Left colon (tissue), 2 donors: ENCODE measurements around the gene C14orf93. TPM values are rescaled to one million over a fixed set of nuclear protein-coding genes. Genes with fewer than 3 reads are reported as not detected.
A peak's percentile ranks its signal among the peaks of the same experiment; 100 is the strongest.
"Not testable (repeated sequence)": the region's sequence is repeated elsewhere in the genome, so short reads cannot be mapped to it uniquely, and the experiment has no call there.

ENCODE experiments used
- ATAC-seq: fragments of 200-7000 bp; cut with Tn5 transposase; one replicate; pipeline ENCODE4 v1.9.1; 2020; ENCODE audit warnings: mild to moderate bottlenecking, moderate library complexity
- DNase-seq, 2 donors: peaks; one replicate each; pipeline ENCODE4 v3.0.0-alpha.2; 2020
- intact Hi-C, 2 donors: fragments of 100-400 bp; cut with DNase I in 1 of 2; cut with micrococcal nuclease in 1 of 2; formaldehyde crosslinking; loops; one replicate each; pipeline versions ENCODE4 v1.11.2 to v1.14.0; 2022; cut with DNase I, micrococcal nuclease
- total RNA-seq, 2 donors: library from RNA; stranded (reverse); fragmentation: NEBNext Ultra II Directional; extraction: Animal tissue kit (Norgen Biotek cat#: 25700); gene quantifications; one replicate each; pipeline ENCODE4 v1.2.1, GENCODE V29; 2021
- donor health status: DM: no; HTN: no; CAD: no.
- donor health status: DM: yes; HTN: yes; CAD: no.

C14orf93 gene
- total RNA-seq, 2 donors from 2014 or later: 11.9 to 13.2 TPM

- intact Hi-C loops: no loop called here
- ATAC-seq (peak; percentile 4), DNase-seq (no peak)
Observed at GRCh38 chr14:22981090-22981875, 28.7 kb downstream of the C14orf93 start.

DNA sequence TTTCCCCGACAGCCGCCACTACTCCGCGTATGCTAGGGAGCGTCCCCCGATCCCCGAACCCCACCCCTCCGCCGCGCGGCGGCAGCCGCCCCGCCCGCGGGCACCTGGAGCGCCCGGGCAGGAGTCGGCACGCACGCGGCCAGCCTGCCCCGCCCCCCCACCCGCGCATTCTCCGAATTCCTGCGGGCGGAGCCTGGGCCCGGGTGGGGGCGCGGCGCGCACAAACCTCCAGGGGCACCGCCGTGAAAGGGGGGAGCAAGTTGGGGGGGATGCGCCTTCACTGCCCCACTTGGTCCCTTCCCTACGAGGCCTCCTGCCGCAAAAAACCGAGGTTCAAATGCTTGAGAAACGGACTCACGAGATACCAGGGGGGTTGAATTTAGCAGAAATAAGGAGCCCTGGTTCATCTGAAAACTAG is 29.3 kb downstream of the C14orf93 start:
- peak; percentile 52 to 59 for DNase-seq
- ATAC-seq: peak; percentile 34
- intact Hi-C loops: no loop called here

GRCh38 chr14:22979748-22980392 is 30.1 kb downstream of the C14orf93 start:
- intact Hi-C loops: no loop called here
- DNase-seq: no peak
- no peak for ATAC-seq

- no peak for ATAC-seq
- DNase-seq: no peak
- intact Hi-C loops: no loop called here
Observed at GRCh38 chr14:22978981-22979671, 30.8 kb downstream of the C14orf93 start.

DNA sequence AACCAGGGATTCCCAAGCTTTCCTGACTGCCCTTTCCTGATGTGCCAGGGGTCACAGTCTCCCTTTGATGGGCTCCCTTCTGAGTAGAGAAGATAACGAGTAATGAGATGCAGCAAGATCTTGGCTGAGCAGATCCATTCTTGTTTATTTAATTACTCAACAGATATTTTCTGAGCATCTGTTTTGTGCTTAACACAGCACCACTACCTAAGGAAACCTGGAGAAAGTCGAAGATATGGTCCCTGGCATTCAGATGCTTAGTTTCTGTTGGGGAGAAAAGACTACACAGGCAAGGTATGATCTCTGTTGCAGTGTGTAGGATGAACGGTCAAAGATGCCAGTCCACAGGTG is 31.5 kb downstream of the C14orf93 start:
- DNase-seq: no peak
- intact Hi-C loops: no loop called here
- no peak for ATAC-seq

GRCh38 chr14:22977684-22978486 is 32.1 kb downstream of the C14orf93 start:
- intact Hi-C loops: no loop called here
- ATAC-seq (peak; percentile 16), DNase-seq (peak in 1 of 2 donors; percentile 70)

DNA sequence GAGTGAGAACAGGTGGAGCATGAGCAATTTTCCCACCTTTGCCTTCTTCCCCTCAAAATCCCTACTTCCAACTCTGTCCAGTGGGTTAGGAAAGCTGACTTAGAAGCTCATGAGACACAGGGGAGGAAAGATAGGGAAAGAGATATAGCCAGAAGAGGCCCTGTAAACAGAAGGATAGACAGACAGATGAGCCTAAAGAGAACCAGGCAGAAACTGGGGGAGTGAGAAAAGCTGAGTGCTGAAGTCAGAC is 32.6 kb downstream of the C14orf93 start:
- no peak for DNase-seq
- intact Hi-C loops: no loop called here
- ATAC-seq: no peak

DNA sequence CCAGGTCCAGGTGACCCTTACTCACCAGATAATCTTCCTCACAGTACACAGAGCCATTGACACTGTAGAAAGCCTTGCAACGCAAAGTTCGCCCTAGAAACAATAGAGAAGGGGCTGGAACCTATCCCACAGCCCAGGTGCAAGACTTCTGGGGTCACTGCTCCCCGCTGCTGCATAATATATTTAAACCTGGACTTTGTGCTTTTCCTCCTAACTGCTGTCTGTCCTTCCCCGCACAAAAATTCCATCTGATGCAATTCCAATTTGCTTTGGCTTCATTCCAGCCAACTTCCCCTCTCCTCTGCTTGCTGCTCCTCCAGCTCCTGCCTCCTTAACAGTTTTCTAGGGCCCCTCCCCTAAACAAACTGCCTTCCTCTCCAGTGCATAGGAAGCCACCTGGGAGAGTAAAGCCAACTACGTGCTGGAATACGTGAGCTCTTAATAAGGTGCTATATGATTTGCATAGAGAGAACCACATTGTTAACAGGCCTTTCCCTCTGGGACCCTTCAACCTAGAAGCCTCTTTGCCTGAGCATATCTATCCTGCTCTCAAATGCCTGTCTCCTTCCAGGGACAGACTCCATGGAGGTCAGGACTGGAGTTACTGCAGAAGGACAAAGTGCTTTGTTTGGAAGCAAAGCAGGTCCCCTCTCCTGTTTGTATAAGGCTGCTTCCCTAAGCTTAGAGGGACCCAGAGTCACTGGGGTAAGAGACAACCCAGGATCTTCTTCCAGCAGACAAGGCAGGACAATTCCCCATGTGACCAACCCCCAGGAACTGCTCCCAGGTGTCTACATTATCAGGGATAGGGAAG is 33.1 kb downstream of the C14orf93 start:
- peak; percentile 63 for ATAC-seq
- peak in 1 of 2 donors; percentile 67 for DNase-seq
- intact Hi-C loops: no loop called here

DNA sequence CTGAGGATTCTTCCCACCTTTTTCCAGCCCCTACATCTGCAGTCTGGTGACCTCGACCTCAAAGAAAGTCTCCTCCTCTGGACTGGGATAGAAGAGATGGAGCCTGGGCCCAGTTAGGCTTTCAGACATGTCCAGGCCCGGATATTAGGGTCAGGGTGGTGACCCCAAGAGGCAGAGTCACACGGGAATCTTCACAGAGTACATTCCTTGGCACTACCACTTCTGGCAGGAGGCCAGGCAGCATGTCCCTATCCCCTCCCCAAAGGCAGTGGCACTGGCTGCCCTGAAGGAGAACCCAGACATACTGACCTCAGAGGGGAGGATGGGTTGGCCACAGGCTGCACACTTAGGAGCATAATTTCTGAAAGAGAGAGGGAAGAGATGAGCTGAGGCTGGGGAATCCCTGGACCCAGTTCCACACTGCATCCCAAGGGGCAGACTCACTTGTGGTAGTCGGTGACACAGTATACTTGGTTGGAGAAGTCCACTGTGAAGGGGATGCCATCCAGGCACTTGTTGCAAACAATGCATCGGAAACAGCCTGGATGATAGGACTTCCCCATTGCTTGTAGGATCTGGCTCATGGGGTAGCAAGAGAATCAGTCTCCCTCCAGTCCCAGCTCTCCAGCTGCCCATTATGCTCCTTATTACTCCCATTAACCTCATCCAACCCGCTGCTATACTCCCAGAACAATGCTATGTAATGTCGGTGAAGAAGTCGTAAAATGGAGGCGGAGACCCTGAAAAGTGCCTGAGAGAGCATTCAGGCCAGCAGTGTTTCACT is 35.2 kb downstream of the C14orf93 start:
- intact Hi-C loops: no loop called here
- no peak for ATAC-seq
- DNase-seq: no peak

GRCh38 chr14:22973217-22974032 is 36.5 kb downstream of the C14orf93 start:
- peak; percentile 68 for ATAC-seq
- intact Hi-C loops: no loop called here
- peak in 1 of 2 donors; percentile 50 for DNase-seq

GRCh38 chr14:22972313-22972930 is 37.5 kb downstream of the C14orf93 start:
- no peak for ATAC-seq
- DNase-seq: no peak
- intact Hi-C loops: no loop called here

GRCh38 chr14:22971152-22971551 is 38.8 kb downstream of the C14orf93 start:
- no peak for ATAC-seq
- no peak for DNase-seq
- intact Hi-C loops: no loop called here

- intact Hi-C loops: no loop called here
- no peak for ATAC-seq
- no peak for DNase-seq
Observed at GRCh38 chr14:22966783-22967269, 43.1 kb downstream of the C14orf93 start.

- intact Hi-C loops, DNase-seq: not testable (repeated sequence)
- peak; percentile 46 for ATAC-seq
Observed at GRCh38 chr14:22965916-22966782, 43.8 kb downstream of the C14orf93 start.

DNA sequence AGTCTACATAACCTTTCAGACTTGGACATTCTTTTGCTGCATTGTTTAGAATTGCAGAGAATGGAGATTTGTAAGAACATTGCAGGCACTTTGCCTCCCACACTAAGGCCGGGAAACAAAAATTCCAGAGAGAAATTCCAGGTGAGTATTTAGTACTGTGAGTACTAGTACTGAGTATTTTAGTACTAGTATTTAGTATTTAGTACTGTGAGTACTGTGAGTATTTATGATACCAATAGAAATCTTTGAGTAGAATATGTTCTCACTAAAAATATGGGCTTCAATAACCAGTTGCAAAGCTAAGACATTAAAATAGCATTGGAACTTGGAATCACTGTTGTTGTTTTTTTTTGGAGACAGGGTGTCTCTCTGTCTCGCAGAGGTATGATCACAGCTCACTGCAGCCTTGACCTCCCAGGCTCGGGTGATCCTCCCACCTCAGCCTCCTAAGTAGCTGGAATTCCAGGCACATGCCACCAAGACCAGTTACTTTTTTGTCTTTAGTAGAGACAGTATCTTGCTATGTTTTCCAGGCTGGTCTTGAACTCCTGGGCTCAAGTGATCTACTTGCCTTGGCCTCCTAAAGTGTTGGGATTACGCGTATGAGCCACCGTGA is 47.8 kb downstream of the C14orf93 start:
- no peak for ATAC-seq
- intact Hi-C loops: no loop called here
- DNase-seq: no peak
